HG03045 (cell line): Measurements from ENCODE around the gene P2RX2.

Experiments
- ATAC-seq: cut with Tn5 transposase; IDR thresholded peaks from one replicate; pipeline ENCODE4 v1.9.1; 2021; ENCODE audit warnings: mild to moderate bottlenecking, moderate library complexity; ENCODE audit not compliant: unreplicated experiment

P2RX2 gene

DNA sequence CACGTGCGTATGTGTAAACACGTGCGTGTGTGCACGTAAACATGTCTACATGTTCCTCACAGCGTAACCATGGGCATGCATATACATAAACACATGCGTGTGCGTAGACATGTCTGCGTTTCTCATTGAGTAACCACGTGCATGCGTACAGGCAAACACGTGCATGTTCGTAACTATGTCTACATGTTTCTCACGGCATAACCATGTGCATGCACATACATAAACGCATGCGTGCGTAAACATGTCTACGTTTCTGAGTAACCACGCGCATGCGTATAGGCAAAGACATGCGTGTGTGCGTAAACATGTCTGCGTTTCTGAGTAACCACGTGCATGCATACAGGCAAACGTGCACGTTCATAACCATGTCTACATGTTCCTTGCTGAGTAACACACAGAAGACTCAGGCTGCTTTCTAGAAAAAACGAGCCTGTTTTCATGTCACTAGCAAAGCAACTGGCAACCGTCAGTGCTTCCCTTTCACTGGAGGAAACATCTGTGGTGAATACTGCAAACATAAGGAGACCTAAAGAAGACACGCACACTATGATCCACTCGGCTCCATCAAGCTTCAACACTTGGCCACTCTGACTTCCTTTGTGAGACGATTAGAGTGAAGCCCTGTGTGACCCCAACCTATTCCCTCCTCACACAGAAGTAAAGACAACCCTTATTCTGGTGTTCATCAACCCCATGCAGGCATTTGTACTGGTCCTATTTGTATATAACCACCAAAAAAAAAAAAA is 39.7 kb downstream of the P2RX2 start:
- no peak for ATAC-seq

DNA sequence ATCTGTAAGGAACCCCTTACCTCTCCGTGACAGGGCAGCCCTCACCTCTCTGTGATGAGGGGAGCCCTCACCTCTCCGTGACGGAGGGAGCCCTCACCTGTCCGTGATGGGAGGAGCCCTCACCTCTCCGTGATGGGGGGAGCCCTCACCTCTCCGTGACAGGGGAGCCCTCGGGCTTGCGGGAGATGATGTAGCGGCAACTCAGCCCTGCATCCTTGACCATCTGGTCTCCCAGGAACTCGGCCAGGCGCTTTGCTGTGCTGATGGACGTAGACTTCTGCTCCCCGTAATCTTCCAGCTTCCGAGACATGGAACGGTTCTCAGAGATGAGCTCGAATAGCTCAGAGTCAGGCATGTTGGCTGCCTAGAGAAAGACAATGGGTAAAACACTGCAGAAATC is 40.6 kb downstream of the P2RX2 start:
- no peak for ATAC-seq

DNA sequence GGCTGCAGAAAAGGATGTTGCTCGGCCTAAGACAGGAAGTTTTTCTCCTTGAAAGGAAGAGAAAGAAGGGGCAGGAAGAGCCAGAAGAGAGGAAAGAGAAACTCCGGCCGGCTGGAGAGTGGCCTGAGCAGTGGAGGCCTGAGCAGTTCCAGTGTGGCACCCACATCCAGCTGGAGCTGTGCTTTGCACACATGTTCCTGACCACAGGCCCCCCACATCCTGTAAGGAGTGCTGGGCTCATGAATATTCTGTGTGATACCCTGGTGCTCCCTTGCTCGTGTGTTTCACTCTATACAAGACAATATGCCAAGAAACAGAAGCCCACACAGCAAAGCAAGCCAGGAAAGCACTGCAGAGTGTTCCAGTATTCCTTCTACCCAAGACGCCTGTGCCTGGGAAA is 41.5 kb downstream of the P2RX2 start:
- ATAC-seq: no peak

DNA sequence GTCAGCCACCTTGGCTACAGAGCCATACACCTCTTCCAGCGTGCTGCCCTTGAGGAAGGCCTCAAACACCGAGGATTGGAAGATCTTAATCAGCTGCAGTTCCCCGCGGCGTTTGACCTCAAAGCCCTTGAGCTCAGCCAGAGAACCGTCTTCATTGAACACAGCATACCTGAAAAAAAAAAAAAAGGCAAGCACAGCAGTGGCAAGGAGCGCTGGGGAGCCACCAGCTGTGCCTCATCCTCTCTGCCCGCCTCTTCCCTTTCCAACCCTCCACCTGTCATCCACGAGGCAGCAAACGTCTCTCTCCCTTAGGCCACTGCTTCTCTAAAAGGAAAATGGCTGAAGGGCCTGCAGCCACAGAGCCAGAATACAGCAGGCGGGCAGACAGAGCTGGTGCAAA is 42.4 kb downstream of the P2RX2 start:
- ATAC-seq: no peak

DNA sequence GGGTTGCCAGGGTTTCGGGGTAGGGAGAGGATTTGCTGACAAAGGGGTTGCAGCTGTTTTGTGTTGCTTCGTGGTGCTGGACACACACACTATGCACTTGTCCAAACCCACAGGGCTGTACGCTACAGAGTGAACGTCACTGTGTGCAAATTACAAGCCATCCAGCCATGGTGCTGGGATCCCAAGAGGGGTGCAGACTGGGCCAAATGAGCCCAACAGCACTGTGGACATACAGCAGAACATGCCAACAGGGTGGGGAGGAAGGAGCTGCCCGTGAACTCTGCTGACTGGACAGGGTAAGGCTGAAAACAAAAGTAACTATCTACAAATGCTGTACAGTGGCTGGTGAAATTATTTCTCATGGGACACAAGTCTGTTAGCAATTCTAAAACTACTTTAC is 43.4 kb downstream of the P2RX2 start:
- no peak for ATAC-seq

DNA sequence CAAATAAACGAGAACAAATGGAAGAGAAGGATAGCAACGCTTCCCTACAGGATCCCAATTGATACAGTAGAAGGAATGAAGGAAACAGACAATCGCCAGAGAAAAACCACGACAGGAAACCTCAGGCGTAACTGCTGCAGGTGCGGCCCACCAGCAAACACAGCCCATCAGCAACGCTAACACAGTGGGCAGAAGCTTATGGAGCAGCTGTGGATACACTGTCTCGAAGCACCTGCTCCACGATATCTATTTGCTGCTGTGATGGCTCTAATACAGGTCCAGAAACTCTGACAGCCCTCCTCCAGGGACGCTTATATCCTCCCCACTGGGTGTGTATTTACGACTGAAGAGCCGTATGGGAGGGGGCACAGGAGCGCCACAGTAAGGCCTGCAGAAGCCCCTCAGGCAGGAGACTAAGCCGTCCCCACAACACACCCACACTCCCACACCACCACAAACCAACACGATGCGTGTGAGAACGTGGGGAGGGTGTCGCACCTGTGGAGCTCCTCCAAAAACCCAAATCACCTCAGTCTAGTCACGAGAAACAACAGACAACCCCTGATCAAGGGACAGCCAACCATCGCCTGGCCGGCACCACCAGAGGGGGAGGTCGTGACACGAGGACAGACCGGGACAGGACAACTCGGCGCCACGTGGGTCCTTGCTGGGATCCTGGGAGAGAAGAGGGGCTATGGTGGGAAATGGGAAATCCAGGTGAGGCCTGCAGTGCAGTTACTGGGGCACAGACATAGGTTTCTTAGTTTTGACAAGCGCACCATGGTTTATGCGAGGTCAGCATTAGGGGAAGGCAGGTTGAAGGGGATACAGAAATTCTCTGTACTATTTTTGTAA is 44.6 kb downstream of the P2RX2 start:
- ATAC-seq: no peak

DNA sequence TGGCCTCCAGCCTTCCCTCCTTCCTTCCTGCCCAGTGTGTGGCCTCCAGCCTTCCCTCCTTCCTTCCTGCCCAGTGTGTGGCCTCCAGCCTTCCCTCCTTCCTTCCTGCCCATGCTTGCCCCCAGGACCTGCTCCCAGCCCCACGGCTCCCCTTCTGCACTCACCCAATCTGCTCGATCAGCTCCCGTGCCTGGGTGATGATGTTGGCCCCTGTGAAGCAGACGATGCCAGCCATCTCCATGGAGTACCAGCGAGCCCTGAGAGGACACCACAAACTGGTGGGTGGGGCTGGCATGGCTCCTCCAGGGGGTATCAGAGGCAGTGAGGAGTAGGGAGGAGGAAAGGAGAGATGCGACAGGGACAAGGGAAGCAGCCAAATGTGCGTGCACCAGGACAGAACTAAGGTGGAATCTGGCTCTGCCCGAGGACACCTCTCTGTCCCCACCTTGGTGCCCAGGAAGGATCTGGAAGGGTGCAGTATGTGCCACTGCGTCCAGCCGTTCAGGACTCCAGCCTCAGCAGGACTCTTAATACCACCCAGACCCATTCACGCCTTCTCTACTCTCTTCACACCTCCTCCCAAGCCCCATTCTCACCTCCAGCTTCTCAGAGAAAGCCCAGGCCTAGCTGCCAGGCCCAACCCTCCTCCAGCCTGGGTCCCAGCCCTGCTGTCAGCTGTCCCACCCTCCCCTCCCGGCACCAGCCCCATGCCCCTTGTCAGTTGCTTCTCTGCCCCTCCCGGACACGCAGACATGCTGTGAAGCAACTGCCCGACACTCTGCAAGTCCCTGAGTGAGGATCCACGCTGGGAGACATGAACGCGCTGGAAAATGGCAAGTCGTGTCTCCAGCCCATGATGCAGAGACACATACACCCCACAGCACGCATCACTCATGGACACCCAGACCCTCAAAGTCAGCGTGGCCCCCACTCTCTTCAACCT is 45.9 kb downstream of the P2RX2 start:
- ATAC-seq: no peak

DNA sequence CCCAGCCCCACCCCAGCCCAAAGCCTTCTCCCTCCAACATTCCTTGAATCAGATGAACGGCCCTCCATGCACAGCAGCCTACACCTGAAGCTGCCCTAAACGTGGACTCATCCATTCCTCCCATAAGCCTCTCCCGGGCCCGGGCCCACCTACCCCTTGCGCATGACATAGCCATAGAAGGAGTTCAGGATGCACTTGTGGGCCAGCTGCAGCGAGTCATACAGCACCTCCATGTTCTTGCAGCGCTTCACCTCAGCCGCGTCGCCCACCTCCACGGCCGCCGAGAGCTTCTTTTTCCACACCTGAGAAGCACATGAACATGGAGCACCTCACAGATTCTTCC is 46.5 kb downstream of the P2RX2 start:
- no peak for ATAC-seq

DNA sequence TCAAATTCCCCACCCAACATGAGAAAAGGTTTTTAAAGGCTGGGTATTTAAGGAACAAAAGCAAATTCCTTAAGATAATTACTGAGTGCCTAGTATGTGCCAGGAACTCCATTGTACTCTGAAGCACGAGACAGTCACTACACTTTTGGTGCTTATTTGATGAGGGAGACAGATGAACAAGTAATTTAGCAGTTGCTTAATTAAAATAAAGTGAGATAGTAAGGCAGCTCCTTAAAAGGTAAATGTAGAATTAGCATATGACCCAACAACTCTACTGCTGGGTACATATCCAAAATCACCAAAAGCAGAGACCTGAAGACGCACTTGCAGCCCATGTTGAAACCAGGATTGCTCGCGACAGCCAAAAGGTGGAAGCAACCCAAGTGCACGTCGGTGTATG is 47.2 kb downstream of the P2RX2 start:
- ATAC-seq: no peak

DNA sequence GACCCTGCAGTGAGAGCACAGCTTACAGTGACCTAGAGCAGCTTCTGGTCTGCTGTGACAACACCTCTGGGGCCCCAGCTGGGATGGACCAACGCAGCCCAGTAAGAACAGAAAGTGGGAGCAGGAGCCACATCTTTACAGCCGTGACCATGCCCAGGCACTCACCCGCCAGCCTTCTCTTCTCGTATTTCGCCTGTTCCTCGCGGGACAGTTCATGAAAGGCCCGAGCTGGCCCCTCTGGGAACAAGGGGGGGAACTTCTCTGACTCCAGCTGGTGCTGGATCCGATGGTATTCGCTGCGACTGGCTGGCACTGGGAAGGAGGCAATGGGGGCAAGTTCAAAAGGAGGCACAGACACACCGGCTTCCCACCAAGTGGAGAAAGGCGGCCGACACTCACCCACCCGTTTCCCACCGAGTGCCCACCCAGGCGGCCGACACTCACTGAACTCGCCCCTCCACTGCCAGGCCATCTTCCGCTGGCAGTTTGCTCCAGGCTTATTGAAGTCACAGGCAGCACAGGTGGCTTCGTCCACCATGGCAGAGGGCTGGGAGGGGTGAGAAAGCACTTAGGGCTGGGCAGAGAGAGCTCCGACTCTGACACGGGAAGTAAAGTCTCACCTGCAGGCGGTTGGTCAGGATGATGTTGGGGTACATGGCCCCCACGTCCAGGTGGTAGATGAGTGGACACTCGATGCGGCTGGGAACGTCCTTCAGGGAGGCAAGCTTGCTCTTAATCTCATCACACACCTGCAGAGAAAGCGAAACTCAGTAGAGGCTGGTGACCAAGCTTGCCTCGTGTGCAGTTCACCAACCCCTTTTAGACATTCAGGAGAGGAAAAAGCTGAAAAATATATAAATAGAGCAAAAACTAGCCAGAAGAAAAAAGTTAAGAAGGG is 49.9 kb downstream of the P2RX2 start:
- ATAC-seq: no peak

DNA sequence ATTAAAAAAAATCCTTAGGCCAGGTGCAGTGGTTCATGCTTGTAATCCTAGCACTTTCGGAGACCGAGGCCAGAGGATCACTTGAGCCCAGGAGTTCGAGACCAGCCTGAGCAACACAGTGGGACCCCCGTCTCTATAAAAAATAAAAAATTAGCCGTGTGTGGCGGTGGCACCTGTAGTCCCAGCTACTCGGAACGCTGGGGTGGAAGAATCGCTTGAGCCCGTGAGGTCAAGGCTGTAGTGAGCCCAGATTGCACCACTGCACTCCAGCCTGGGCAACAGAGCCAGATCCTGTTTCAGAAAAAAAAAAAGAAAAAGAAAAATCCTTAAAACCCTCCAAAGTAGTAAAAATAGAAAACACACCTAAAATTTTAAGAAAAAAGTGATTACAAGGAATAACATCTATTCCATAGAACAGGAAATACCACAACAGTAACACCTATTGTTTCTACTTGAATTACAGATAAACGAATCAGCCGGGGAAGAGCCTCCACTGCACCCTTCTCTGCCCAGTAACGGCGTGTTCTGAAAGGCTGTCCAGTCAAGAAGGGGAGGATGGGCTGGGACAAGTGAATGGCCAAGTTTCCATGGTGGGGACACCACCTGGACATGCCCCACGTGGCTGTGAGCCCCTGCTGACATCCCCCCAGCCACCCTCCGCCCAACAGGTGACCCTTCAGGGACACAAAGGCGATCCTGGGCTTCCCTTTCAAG is 50.7 kb downstream of the P2RX2 start:
- no peak for ATAC-seq
